GM23338 (cell line): ENCODE results near the gene ITGA7. TPM values are rescaled to one million over a fixed set of nuclear protein-coding genes. Genes with fewer than 3 reads are reported as not detected.

Experiments used
- ATAC-seq: fragments of 200-7000 bp; cut with Tn5 transposase; 3 replicates; pipeline ENCODE4 v1.9.1; 2020
- DNase-seq: peaks from one replicate; pipeline ENCODE4 v3.0.0-alpha.2; 2015; ENCODE audit warnings: low spot score
- H2AFZ ChIP-seq: fragments of 200-600 bp; sonication (generic); 2 replicates; pipeline ENCODE4 v1.8.0; 2016; ENCODE audit warnings: antibody characterized with exemption, mild to moderate bottlenecking, moderate library complexity
- H3F3A ChIP-seq: fragments of 200-600 bp; sonication (generic); replicated peaks from 2 replicates; pipeline ENCODE4 v1.8.0; 2017; ENCODE audit warnings: antibody characterized with exemption, mixed run types, low read depth
- H3K27ac ChIP-seq: fragments of 200-600 bp; sonication (generic); 2 replicates; pipeline ENCODE4 v1.6.1; 2016; ENCODE audit warnings: low read depth
- H3K27me3 ChIP-seq: fragments of 200-600 bp; sonication (generic); 2 replicates; pipeline ENCODE4 v1.8.0; 2016; ENCODE audit warnings: mild to moderate bottlenecking, mixed run types, moderate library complexity; ENCODE audit not compliant: insufficient read depth
- H3K36me3 ChIP-seq: fragments of 200-600 bp; sonication (generic); 2 replicates; pipeline ENCODE4 v1.8.0; 2016; ENCODE audit warnings: mild to moderate bottlenecking; ENCODE audit not compliant: insufficient read depth
- H3K4me1 ChIP-seq: fragments of 200-600 bp; sonication (generic); 2 replicates; pipeline ENCODE4 v1.8.0; 2016; ENCODE audit warnings: mild to moderate bottlenecking, moderate library complexity; ENCODE audit not compliant: insufficient read depth
- H3K4me2 ChIP-seq: fragments of 200-600 bp; sonication (generic); 2 replicates; pipeline ENCODE4 v1.7.1; 2017; ENCODE audit warnings: mixed run types
- H3K4me3 ChIP-seq: fragments of 200-600 bp; sonication (generic); 2 replicates; pipeline ENCODE4 v1.6.1; 2016; ENCODE audit warnings: mixed run types
- H3K79me2 ChIP-seq: fragments of 200-600 bp; sonication (generic); replicated peaks from 2 replicates; pipeline ENCODE4 v1.8.0; 2017; ENCODE audit warnings: mild to moderate bottlenecking; ENCODE audit not compliant: insufficient read depth
- H3K9me2 ChIP-seq: fragments of 200-600 bp; sonication (generic); 2 replicates; pipeline ENCODE4 v1.8.0; 2017; ENCODE audit not compliant: insufficient read depth
- H4K20me1 ChIP-seq: fragments of 200-600 bp; sonication (generic); replicated peaks from 2 replicates; pipeline ENCODE4 v1.8.0; 2017; ENCODE audit warnings: mild to moderate bottlenecking; ENCODE audit not compliant: insufficient read depth
- H3K27ac Mint-ChIP-seq: 2 replicates; pipeline ENCODE4 v1.8.0; 2020; ENCODE audit warnings: inconsistent platforms, mild to moderate bottlenecking, moderate library complexity, mixed read lengths
- H3K27me3 Mint-ChIP-seq: 3 replicates; pipeline ENCODE4 v1.8.0; 2022; ENCODE audit warnings: low read depth, mild to moderate bottlenecking, moderate library complexity, mixed read lengths, inconsistent platforms; ENCODE audit not compliant: insufficient read depth, poor library complexity
- H3K36me3 Mint-ChIP-seq: 3 replicates; pipeline ENCODE4 v1.8.0; 2021; ENCODE audit warnings: low read depth, mild to moderate bottlenecking, inconsistent platforms, moderate library complexity, mixed read lengths
- H3K4me1 Mint-ChIP-seq: 3 replicates; pipeline ENCODE4 v1.8.0; 2020; ENCODE audit warnings: mild to moderate bottlenecking, inconsistent platforms, mixed read lengths
- H3K4me3 Mint-ChIP-seq: 3 replicates; pipeline ENCODE4 v1.8.0; 2021; ENCODE audit warnings: moderate library complexity, mild to moderate bottlenecking, inconsistent platforms, mixed read lengths
- H3K9me3 Mint-ChIP-seq: 3 replicates; pipeline ENCODE4 v1.8.0; 2020; ENCODE audit warnings: moderate library complexity, mild to moderate bottlenecking, inconsistent platforms, mixed read lengths
- CREB1 ChIP-seq: fragments of 250-450 bp; sonication (Bioruptor Pico); IDR thresholded peaks from 2 replicates; pipeline ENCODE4 v1.5.0; 2020; ENCODE audit warnings: low read depth, mild to moderate bottlenecking, moderate library complexity
- CTCF ChIP-seq, 2 experiments: fragments of 200-600 bp in 1 of 2; sonication (generic) in 1 of 2; conservative IDR thresholded peaks; 2 replicates each; pipeline versions ENCODE4 v1.5.1 to v1.6.1; 2016 to 2017; ENCODE audit warnings: antibody characterized with exemption in 2 of 2, low read depth in 2 of 2, mild to moderate bottlenecking in 2 of 2, moderate library complexity in 1 of 2
- ETS1 ChIP-seq: IDR thresholded peaks from 2 replicates; pipeline ENCODE4 v1.6.1; 2016; ENCODE audit warnings: antibody characterized with exemption
- EZH2 ChIP-seq: fragments of 200-600 bp; sonication (generic); IDR thresholded peaks from one replicate; pipeline ENCODE4 v1.8.0; 2017; ENCODE audit warnings: antibody characterized with exemption, mild to moderate bottlenecking, low read depth; ENCODE audit not compliant: unreplicated experiment
- EZH2phosphoT487 ChIP-seq: fragments of 200-600 bp; sonication (generic); IDR thresholded peaks from one replicate; pipeline ENCODE4 v1.8.1; 2018; ENCODE audit warnings: antibody characterized with exemption; ENCODE audit not compliant: unreplicated experiment
- JUNB ChIP-seq: IDR thresholded peaks from one replicate; pipeline ENCODE4 v1.6.1; 2016; ENCODE audit warnings: antibody characterized with exemption; ENCODE audit not compliant: unreplicated experiment
- NANOG ChIP-seq: IDR thresholded peaks from 2 replicates; pipeline ENCODE4 v1.6.1; 2016; ENCODE audit warnings: antibody characterized with exemption, borderline replicate concordance
- POLR2AphosphoS5 ChIP-seq: IDR thresholded peaks from 2 replicates; pipeline ENCODE4 v1.6.1; 2016; ENCODE audit warnings: antibody characterized with exemption, low read depth
- REST ChIP-seq: IDR thresholded peaks from one replicate; pipeline ENCODE4 v1.6.1; 2018; ENCODE audit warnings: antibody characterized with exemption; ENCODE audit not compliant: unreplicated experiment
- STAT1 ChIP-seq: IDR thresholded peaks from one replicate; pipeline ENCODE4 v1.6.1; 2016; ENCODE audit warnings: antibody characterized with exemption; ENCODE audit not compliant: unreplicated experiment
- ZNF114 ChIP-seq: fragments of 250-450 bp; sonication (Bioruptor Pico); IDR thresholded peaks from 2 replicates; pipeline ENCODE4 v1.5.0; 2020; ENCODE audit warnings: mild to moderate bottlenecking, moderate library complexity
- ZNF331 ChIP-seq: fragments of 250-450 bp; sonication (Bioruptor Pico); IDR thresholded peaks from 2 replicates; pipeline ENCODE4 v1.5.0; 2020; ENCODE audit warnings: low read depth, mild to moderate bottlenecking, moderate library complexity
- ZNF462 ChIP-seq: fragments of 250-450 bp; sonication (Bioruptor Pico); IDR thresholded peaks from 2 replicates; pipeline ENCODE4 v1.5.0; 2020; ENCODE audit warnings: mild to moderate bottlenecking, moderate library complexity
- polyA plus RNA-seq: library from polyadenylated mRNA; unstranded; fragments of >200 nt; fragmentation: Nextera tagmentation; extraction: Ambion mirVana; gene quantifications from 2 replicates; pipeline ENCODE4 v1.2.1, GENCODE V29; 2016
- total RNA-seq: library from RNA; depleted of rRNA; stranded (reverse); fragments of >200 nt; shearing (Covaris generic); gene quantifications from 2 replicates; pipeline ENCODE4 v1.2.3, GENCODE V29; 2014

ITGA7 gene
- total and polyA plus RNA-seq, 2 experiments from 2014 or later = 20.0 to 49.1 TPM

GRCh38 chr12:55654511-55655214 lies 53.0 kb downstream of the ITGA7 start:
- Mint-ChIP-seq H3K27me3 (peaks cover 14% of the 10 kb centered on the region), H3K9me3 (peaks cover 17% of the 10 kb centered on the region), H3K4me1 (peaks cover 7% of the 10 kb centered on the region), H3K36me3 (peaks cover 9% of the 10 kb centered on the region), H3K4me3 (no peak overlapping the region), H3K27ac (no peak overlapping the region)
- DNase-seq (no peak), ATAC-seq (no peak)
- Histone ChIP-seq H3K79me2 (no peaks in the 10 kb centered on the region), H3K4me2 (no peak overlapping the region), H3K4me3 (no peak overlapping the region), H3K27ac (no peak overlapping the region), H3F3A (no peaks in the 10 kb centered on the region), H3K27me3 (no peaks in the 10 kb centered on the region), H4K20me1 (no peaks in the 10 kb centered on the region), H3K36me3 (no peaks in the 10 kb centered on the region), H3K4me1 (peaks cover 9% of the 10 kb centered on the region; the same call in 1 of the 2 replicates), H3K9me2 (0 out of 2 replicates have a peak, but pooled peaks cover 4% of the 10 kb centered on the region), H2AFZ (no peak overlapping the region)
- TF ChIP-seq REST = no peak
- no peak for TF ChIP-seq ZNF331 (CRISPR knock-in tag)
- TF ChIP-seq STAT1 = no peak
- no peak for TF ChIP-seq ETS1
- no peak for TF ChIP-seq CREB1 (CRISPR knock-in tag)
- no peak for TF ChIP-seq EZH2phosphoT487
- TF ChIP-seq NANOG = no peak
- no peak for TF ChIP-seq JUNB
- TF ChIP-seq ZNF462 = no peak
- no peak for TF ChIP-seq POLR2AphosphoS5
- TF ChIP-seq ZNF114 (CRISPR knock-in tag) = no peak
- TF ChIP-seq CTCF (conservative IDR thresholded peaks at IDR 0.05; ENCODE audit: low read depth in 2 of 2) = no peak
- TF ChIP-seq EZH2 = no peak
